ES-I3 (cell line): Measurements from ENCODE around the gene FBLN2.

Source experiments
- H3K36me3 ChIP-seq: 2 replicates; pipeline ENCODE4 v1.6.1; 2013; ENCODE audit warnings: mild to moderate bottlenecking, low read length, control low read depth, moderate library complexity; ENCODE audit not compliant: insufficient read depth
- H3K4me1 ChIP-seq: 2 replicates; pipeline ENCODE4 v1.6.1; 2013; ENCODE audit warnings: mild to moderate bottlenecking, control low read depth, low read length; ENCODE audit not compliant: insufficient read depth
- H3K9ac ChIP-seq: 2 replicates; pipeline ENCODE4 v1.6.1; 2013; ENCODE audit warnings: low read depth, mild to moderate bottlenecking, low read length, moderate library complexity
- H3K9me3 ChIP-seq: 2 replicates; pipeline ENCODE4 v1.6.1; 2013; ENCODE audit warnings: mild to moderate bottlenecking, low read length, moderate library complexity; ENCODE audit not compliant: control insufficient read depth, insufficient read depth

FBLN2 gene

DNA sequence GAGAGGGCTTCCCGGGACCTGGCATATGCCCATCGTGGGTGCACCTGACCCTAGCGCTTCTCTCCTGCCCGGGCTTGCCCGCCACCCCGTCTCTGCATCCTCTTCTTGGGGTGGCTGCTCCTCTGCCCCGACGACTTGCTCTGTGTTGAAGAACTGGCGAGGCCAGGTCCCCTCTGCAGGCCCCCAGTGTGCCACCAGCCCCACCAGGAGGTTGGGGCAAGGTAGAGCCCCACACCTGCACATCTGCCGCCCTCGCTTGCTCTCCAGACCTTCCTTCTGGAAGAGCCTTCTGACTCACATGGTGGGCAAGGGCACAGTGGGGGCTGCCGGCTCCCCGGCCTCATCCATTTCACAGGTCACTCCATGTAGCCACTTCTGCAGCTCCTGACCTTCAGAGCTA is 84.3 kb downstream of the FBLN2 start:
- H3K9me3 ChIP-seq, result no peaks in the 10 kb centered on the region; the same call in 1 of the 2 replicates
- no peak overlapping the region for H3K9ac ChIP-seq
- no peaks in the 10 kb centered on the region for H3K36me3 ChIP-seq
- H3K4me1 ChIP-seq, result no peaks in the 10 kb centered on the region

DNA sequence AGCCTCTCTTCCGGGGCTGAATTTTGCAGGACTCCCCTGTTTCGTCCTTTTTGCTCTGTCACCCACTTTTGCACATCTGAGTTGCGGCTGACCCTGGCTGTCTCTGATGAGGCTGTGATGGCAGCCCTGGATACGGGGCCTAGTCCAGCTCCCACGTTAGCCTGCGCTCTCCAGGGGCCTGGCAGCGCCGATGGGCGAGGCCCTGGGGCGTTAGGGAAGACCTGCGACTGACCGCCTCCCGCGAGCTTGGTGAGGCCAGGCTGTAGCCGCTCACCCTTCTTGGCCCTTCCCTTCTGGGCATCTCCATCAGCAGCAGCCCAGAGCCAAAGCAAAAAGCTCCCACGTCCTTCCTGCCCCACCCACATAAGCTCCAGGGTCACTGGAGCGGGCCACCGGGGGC is 85.2 kb downstream of the FBLN2 start:
- Histone ChIP-seq H3K9ac (no peak overlapping the region), H3K36me3 (no peaks in the 10 kb centered on the region), H3K4me1 (no peaks in the 10 kb centered on the region), H3K9me3 (no peaks in the 10 kb centered on the region)

DNA sequence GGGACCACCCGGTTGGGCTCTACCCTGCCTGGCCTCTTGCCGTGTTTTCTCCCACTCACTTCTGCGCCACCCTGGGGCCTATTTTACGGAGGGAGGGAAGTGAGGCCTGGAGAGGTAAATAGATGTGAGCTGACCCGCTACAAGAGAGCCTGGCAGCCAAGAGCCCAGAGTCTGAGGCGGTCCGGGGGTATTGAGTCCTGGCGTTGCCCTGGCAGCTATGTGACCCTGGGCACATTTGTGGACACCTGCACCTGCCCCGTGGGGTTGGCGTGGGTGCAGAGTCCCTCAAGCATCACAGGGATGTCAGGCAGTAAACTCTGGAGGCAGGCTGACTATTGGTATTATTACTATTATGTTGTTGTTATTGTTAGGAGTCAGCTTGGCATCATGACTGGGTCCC is 85.7 kb downstream of the FBLN2 start:
- H3K36me3 ChIP-seq, result no peaks in the 10 kb centered on the region
- H3K4me1 ChIP-seq, result no peaks in the 10 kb centered on the region
- H3K9me3 ChIP-seq, result no peaks in the 10 kb centered on the region
- no peak overlapping the region for H3K9ac ChIP-seq

DNA sequence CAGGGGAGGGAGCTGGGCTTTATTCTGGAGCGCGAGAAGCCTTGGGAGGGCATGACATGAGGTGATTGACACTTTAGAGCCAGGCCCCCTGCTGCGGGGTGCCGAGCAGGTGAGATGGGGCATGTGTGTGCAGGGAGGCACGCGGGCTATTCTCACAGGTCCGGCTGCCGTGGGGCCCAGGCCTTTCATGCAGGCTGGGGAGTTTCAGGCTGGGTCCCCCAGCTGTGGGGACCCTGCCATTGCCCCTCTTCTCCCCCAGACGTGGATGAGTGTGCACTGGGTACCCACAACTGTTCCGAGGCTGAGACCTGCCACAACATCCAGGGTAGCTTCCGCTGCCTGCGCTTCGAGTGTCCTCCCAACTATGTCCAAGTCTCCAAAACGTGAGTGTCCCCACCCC is 87.3 kb downstream of the FBLN2 start:
- Histone ChIP-seq H3K36me3 (no peaks in the 10 kb centered on the region), H3K4me1 (no peaks in the 10 kb centered on the region), H3K9ac (no peak overlapping the region), H3K9me3 (no peaks in the 10 kb centered on the region)

DNA sequence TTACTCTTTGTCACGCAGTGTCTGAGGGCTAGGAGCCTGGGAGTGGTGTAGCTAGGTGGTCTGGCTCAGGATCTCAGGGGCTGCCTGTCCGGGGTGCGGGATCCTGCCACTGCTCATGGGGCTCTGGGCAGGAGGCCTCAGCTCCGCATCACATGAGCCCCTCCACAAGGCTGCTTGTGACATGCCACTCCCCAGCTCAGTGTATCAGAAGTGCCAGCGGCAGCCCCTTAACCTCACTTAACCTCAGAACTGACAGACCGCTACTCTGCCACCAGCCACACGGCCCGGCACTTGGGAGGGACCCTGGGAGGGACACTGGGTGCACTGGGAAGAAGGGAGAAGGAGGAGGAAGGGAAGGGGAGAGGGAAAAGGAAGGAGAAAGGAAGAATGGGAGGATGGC is 87.9 kb downstream of the FBLN2 start:
- H3K4me1 ChIP-seq, result no peaks in the 10 kb centered on the region
- H3K9ac ChIP-seq, result no peak overlapping the region
- H3K9me3 ChIP-seq, result no peaks in the 10 kb centered on the region
- H3K36me3 ChIP-seq, result no peaks in the 10 kb centered on the region

DNA sequence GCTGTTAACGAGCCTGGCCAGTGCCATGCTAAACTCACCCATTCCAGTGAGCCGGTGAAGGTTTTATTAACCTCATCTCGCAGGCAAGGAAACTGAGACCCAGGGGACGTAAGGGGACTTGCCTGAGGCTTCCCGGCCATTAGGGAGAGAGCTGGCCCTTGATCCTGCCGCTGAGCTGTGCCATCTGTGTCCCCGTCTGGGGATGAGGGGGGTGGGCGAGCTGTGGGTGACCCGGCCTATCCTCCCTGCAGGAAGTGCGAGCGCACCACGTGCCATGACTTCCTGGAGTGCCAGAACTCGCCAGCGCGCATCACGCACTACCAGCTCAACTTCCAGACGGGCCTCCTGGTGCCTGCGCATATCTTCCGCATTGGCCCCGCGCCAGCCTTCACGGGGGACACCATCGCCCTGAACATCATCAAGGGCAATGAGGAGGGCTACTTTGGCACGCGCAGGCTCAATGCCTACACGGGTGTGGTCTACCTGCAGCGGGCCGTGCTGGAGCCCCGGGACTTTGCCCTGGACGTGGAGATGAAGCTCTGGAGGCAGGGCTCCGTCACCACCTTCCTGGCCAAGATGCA is 88.5 kb downstream of the FBLN2 start:
- H3K36me3 ChIP-seq, result no peaks in the 10 kb centered on the region
- H3K9ac ChIP-seq, result no peak overlapping the region
- H3K4me1 ChIP-seq, result no peaks in the 10 kb centered on the region
- no peaks in the 10 kb centered on the region for H3K9me3 ChIP-seq

DNA sequence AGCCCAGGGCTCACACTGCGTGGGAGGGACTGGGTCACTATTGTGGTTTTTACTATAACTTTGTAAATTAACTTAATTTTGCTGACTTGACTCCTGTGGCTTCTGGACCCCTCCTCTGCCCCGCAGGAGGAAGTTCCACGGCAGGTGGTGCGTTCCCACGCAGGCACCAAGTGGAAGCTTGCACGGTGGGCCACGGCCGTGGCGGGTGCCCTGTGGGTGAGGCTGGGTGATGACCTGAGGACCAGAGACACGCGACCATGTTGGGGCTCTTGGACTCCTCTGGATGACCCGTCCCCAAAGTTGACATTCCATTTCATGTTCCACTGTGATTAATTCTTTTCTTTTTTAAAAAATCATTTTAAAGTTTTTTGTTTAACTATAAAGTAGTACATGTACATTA is 89.0 kb downstream of the FBLN2 start:
- no peak overlapping the region for H3K9ac ChIP-seq
- H3K36me3 ChIP-seq, result no peaks in the 10 kb centered on the region
- no peaks in the 10 kb centered on the region for H3K9me3 ChIP-seq
- no peaks in the 10 kb centered on the region for H3K4me1 ChIP-seq

DNA sequence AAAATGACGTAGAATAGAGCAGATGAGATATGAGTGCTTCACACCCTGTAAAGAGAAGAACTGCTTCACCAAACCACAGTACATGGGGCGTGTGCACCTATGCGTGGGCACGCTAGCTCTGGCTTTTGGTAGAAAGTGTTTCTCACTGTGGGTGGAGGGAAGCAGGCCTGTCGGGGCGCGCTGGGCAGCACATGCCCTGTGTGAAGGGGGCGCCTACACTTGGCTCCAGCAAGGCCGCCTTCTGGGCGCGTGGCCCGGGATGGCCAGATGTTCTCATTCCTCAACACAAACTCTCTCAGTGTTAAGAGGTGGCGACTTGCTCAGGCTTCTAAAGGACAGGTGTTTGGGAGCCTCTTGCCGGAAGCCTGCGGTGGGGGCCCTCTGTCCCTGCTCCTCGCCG is 90.0 kb downstream of the FBLN2 start:
- no peaks in the 10 kb centered on the region for H3K9me3 ChIP-seq
- H3K36me3 ChIP-seq, result no peaks in the 10 kb centered on the region
- no peaks in the 10 kb centered on the region for H3K4me1 ChIP-seq
- no peak overlapping the region for H3K9ac ChIP-seq

DNA sequence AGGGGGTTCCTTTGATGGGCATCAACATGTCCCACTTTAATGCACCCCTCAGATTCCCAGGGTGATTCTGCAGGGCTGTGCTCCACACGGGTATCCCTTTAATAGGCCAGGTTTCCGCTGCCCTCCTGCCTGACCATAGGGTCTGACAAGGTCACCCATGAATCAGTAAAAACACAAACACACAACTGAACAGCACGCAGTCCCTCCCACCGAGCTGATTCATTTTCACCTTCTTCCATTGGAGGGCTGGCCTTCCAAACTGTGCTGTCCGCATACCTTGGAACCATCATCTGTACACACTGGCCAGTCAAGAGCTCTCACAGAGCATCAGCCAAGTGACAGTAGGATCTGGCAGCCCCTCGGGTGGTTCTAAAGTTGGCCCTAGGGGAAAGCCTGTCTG is 93.7 kb downstream of the FBLN2 start:
- no peak overlapping the region for H3K9ac ChIP-seq
- H3K36me3 ChIP-seq, result no peaks in the 10 kb centered on the region
- no peaks in the 10 kb centered on the region for H3K9me3 ChIP-seq
- no peaks in the 10 kb centered on the region for H3K4me1 ChIP-seq

DNA sequence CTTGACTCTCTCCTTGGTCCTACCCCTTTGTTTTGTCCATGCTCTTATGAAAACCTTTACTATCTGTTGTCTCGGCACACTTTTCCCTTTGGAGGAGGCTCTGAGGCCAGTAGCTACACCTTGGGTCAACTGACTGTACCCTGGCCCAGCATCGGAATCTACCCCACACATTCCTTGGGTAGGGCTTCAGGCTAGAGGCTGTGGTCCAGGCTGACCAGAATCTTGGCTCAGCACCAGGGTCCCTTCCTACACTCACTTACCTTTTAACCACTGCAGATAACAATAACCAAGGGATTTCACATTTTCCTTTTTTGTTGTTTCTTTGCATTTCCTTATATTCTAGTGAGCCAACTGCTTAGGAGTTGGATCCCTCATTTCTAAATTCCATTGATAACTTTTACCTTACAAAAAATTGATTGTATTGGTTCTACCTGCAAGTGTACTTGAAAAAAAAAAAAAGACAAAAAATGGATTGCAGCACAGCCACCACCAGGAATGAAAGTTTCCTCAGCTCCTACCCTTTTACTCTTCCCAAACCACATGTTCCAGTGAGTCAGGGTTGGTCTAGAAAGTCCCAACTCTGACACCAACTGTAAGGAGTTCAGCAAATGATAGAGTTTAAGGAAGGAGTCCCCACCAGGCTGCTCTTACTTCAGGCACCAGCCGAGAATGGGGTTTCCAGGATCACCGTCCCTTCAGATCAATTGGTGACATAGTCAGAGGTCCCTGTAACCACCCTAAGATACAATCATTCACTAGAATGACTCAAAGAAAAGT is 95.6 kb downstream of the FBLN2 start:
- Histone ChIP-seq H3K9ac (no peak overlapping the region), H3K9me3 (no peaks in the 10 kb centered on the region)

DNA sequence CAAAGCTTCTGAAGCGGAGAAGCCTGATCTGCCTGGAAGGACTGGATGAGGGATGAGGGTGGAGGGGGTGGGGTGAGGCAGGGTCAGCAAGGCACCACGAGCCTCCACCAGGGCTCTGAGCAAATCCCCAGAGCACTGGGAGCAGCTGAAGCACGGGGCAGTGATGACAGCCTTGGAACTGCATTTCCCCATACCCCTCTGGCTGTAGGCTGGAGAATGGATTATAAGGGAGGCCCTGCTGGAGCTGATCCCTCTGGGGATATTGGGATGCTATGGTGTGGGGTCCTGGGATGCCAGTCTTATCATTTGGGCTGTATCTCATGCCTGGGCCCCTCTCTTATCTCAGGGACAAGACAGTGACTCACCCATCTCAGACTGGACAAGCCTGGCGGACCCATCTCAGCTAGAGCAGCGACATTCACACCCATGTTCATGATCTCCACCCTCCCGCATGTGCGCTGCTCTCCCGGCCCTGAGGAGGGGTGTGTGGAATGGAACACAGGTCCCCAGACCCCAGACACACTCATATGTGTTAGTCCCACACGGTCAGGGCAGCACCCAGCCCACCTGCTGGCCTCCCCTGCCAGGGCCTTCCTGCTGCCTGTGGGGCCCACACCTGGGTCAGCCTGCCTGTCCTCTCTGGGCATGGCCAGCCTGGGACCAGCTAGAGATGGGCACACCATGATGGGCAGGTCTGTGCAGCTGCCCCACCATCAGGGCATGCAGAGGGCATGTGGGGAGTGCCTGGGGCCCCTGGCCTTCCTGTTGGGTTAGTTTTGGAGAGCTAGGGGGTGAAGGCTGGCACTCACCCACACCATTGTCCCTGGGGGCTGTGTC is 97.1 kb downstream of the FBLN2 start:
- no peaks in the 10 kb centered on the region for H3K36me3 ChIP-seq
- no peak overlapping the region for H3K9ac ChIP-seq
- no peaks in the 10 kb centered on the region; the same call in 1 of the 2 replicates for H3K4me1 ChIP-seq
- H3K9me3 ChIP-seq, result no peaks in the 10 kb centered on the region

More for the DNA sequence above, 95.6 kb downstream of the FBLN2 start:
- no peaks in the 10 kb centered on the region for H3K36me3 ChIP-seq
- H3K4me1 ChIP-seq, result no peaks in the 10 kb centered on the region; the same call in 1 of the 2 replicates

DNA sequence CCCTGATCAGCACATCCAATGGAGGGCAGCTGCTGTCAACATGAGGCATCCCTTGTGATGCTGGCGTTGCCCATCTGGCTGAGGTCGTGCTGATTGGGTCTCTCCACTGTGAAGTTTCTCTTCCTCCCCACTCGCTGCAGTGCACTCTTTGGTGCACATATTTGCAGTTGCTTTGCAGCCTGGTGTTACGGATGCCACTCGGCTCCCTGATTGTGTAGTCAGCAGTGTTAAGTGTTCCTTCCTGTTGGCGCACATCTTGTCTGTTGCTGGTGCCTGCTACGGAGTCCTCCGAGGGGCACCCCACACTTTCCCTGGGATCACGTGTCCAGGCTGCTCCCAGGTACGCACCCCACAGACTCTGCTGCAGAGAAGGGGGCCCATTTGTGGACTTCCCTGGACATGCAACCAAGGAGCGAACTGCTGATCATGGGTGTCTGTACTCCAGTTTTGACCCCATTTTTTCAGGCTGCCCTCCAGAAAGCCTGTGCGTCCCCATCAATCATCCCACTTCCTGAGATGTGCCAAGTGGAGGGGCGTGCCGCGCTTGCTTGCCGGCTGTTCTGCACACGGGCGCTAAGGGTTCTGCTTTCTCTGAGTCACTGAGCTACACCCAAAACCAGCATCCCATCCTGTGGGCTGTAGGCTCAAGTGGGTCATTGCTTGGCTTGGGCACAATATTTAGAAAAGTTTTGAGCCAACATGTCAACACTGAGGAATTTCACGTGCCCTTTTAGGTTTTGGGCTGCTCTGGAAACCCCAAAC is 98.6 kb downstream of the FBLN2 start:
- no peak overlapping the region for H3K9ac ChIP-seq
- H3K4me1 ChIP-seq, result no peaks in the 10 kb centered on the region; the same call in 1 of the 2 replicates
- H3K9me3 ChIP-seq, result no peaks in the 10 kb centered on the region

DNA sequence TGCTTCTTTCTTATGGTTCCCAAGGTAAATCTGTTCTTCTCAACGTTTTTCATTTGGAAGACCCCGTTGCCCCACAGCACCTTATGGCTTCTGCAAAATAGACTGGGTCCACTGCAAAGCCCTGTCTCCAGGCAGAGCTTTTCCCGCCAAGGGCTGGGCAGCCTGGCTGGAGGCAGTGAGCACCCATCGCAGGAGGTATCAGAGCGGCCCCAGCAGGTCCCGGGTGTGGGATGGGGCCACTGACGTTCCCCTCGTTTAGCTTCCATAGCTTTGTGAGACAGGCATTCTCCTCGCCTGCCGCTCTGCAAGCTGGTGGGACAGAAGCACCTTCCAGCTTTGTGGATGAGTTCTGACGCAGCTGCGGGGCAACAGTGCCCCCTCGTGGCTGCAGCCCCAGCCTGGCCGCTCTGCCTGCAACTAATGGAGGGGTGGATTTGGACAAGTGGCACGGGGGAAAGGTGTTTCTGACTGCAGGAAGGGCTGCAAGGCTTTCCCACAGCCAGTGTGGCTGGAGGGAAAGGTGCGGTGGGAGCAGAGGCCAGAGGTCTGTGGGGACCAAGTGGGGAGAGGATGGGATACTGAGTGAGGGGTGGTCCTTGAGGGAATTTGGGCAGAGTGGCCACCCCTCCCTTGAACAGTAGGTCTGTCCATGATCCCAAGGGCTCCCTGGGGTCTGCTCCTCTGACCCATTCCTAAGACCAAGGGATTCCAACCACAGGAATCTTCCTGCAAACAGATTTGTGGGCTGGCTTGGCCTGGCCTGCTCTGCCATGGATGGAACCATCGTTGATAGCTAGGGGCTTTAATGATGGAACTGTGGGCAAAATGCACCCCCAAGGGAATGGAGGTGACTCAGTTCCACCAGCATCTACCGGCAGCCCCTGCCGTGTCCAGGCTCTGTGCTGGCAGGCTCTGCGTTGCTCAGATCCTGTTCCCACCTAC is 99.4 kb downstream of the FBLN2 start:
- Histone ChIP-seq H3K9ac (no peak overlapping the region), H3K9me3 (no peaks in the 10 kb centered on the region), H3K36me3 (no peaks in the 10 kb centered on the region), H3K4me1 (no peaks in the 10 kb centered on the region; the same call in 1 of the 2 replicates)

More for the DNA sequence above, 98.6 kb downstream of the FBLN2 start:
- H3K36me3 ChIP-seq, result no peaks in the 10 kb centered on the region
